HG02763 (cell line): ENCODE data around the gene KCNJ9.
"Not testable (repeated sequence)": the region's sequence is repeated elsewhere in the genome, so short reads cannot be mapped to it uniquely, and the experiment has no call there.

Experiments
- ATAC-seq: cut with Tn5 transposase; IDR thresholded peaks from one replicate; pipeline ENCODE4 v1.9.1; 2021; ENCODE audit warnings: mild to moderate bottlenecking, moderate library complexity; ENCODE audit not compliant: unreplicated experiment

KCNJ9 gene

GRCh38 chr1:160101717-160102522 lies 20.6 kb downstream of the KCNJ9 start:
- no peak for ATAC-seq

GRCh38 chr1:160103658-160104408 lies 22.5 kb downstream of the KCNJ9 start:
- no peak for ATAC-seq

GRCh38 chr1:160104486-160104885 lies 23.1 kb downstream of the KCNJ9 start:
- ATAC-seq, result no peak

DNA sequence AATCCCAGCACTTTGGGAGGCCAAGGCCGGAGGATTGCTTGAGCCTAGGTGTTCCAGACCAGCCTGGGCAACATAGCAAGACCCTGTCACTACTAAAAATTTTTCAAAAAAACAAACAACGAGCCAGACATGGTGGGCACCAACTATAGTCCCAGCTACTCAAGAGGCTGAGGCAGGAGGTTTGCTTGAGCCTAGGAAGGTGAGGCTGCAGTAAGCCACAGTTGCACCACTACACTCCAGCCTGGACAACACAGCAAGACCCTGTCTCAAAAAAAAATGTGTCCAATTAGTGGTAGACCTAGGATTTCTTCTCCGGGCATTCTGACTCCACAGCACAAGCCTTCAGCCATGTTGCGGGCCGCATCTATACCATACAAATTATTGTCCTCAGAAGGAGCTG lies 23.8 kb downstream of the KCNJ9 start:
- no peak for ATAC-seq

GRCh38 chr1:160107512-160107911 lies 26.2 kb downstream of the KCNJ9 start:
- ATAC-seq, result no peak

- no peak for ATAC-seq
Observed at GRCh38 chr1:160108888-160109662, 27.7 kb downstream of the KCNJ9 start.

DNA sequence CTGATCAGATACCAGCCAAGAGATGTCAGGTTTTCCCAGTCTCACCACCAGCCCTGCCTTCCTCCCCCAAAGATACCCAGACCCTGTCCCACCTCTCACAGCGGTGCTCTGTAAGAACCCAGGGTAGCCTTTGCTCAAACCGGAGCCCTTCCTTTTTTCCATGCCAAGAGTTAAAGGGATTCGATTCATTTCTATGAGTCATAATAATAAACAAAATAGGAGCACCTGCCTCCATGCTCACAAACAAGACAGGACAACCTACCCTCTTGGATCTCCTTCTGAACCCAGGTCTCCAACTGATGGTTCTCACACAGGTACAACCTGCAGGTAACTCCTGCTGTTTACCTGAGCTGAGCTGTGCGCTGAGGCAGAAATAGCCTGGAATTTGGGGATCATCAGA lies 28.3 kb downstream of the KCNJ9 start:
- no peak for ATAC-seq

GRCh38 chr1:160111462-160111861 lies 30.1 kb downstream of the KCNJ9 start:
- ATAC-seq, result not testable (repeated sequence)

- no peak for ATAC-seq
Observed at GRCh38 chr1:160112357-160112756, 31.0 kb downstream of the KCNJ9 start.

- no peak for ATAC-seq
Observed at GRCh38 chr1:160113407-160113806, 32.1 kb downstream of the KCNJ9 start.

GRCh38 chr1:160114085-160114484 lies 32.7 kb downstream of the KCNJ9 start:
- no peak for ATAC-seq

GRCh38 chr1:160115545-160116282 lies 34.4 kb downstream of the KCNJ9 start, which contains the start of gene ATP1A2:
Gene ATP1A2, plus strand, starts transcription at chr1:160115759. Its CDS starts 103 bp downstream, at chr1:160115862.
- ATAC-seq, result no peak

DNA sequence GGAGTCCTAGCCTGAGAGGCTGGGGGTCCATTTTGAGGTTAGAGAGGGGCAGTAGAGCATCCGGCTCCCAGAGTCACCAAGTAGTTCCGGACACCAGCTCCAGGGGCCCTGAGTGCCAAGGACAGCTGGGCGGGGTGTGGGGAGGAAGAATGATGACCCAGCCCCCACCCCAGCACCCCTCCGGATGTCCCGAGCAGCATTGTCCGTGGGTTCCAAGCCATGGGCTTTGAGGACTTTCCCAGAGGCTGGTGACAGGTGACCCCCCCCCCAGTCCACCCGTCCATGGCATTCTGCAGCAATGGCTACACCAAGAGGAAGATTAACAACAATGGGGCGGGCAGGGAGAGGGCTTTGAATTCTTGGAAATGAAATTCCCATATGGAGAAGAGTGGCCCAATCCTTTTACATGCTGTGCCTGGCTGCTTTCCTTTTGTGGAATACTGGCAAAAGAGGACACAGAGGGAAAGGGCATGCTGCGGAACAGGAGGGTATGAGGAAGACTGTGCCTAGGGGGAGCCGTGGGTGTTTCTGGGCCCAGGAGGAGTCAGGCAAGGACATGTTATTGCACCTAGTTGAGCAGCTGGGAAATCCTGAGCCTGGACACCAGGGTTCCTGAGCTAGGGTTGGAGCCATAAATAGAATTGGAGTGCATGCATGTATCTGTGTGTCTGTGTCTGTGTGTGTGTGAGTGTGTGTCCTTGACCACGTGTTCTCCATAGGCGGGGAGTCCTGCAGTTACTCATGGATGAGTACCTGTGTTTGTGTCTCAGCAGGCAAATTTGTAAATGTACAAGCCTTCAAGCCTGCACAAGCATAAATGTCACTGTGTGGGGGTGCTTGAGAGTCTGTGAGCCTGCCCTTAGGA lies 35.2 kb downstream of the KCNJ9 start:
- no peak for ATAC-seq

- no peak for ATAC-seq
Observed at GRCh38 chr1:160117300-160117699, 36.0 kb downstream of the KCNJ9 start.

DNA sequence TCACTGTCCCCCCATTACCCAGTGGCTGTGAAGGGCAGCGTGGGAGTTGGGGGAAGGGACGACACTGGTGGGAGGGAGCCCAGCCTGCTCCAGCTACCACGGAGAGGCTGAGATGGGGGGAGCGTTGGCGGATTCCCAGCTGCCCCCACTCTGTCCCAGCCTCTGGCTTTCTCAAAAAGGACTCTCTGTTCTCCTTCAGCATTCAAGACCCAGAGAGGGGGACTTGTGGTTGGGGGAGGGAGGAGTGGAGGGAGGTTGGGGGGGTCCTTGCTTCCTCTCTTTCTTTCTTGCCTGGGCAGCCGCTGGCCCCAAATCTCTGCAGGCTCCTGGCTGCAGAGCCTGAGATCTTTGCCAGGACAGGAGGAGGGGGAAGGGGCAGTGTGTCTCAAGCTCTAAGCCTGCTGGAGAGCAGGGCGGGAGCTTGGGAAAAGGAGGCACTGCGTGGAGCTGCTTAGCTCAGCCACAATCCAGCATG lies 36.4 kb downstream of the KCNJ9 start:
- no peak for ATAC-seq

GRCh38 chr1:160118928-160119327 lies 37.6 kb downstream of the KCNJ9 start:
- ATAC-seq, result no peak

GRCh38 chr1:160120797-160121196 lies 39.5 kb downstream of the KCNJ9 start:
- ATAC-seq, result no peak

GRCh38 chr1:160121388-160121787 lies 40.0 kb downstream of the KCNJ9 start:
- ATAC-seq, result no peak

- no peak for ATAC-seq
Observed at GRCh38 chr1:160122978-160123495, 41.7 kb downstream of the KCNJ9 start.
